Stimulated activated CD4-positive, alpha-beta T cell treated with anti-CD3 and anti-CD28 coated beads, Interleukin-4, amount 100 ng/mL, for 48 hours (primary cell): Measurements from ENCODE around the gene NAB1.
"Not testable (repeated sequence)": the region's sequence is repeated elsewhere in the genome, so short reads cannot be mapped to it uniquely, and the experiment has no call there.

Source experiments
- DNase-seq, 2 donors: peaks; one replicate each; pipeline ENCODE4 v3.0.0-alpha.2; 2020; ENCODE audit warnings: low read depth in 2 of 2

Gene NAB1

DNA sequence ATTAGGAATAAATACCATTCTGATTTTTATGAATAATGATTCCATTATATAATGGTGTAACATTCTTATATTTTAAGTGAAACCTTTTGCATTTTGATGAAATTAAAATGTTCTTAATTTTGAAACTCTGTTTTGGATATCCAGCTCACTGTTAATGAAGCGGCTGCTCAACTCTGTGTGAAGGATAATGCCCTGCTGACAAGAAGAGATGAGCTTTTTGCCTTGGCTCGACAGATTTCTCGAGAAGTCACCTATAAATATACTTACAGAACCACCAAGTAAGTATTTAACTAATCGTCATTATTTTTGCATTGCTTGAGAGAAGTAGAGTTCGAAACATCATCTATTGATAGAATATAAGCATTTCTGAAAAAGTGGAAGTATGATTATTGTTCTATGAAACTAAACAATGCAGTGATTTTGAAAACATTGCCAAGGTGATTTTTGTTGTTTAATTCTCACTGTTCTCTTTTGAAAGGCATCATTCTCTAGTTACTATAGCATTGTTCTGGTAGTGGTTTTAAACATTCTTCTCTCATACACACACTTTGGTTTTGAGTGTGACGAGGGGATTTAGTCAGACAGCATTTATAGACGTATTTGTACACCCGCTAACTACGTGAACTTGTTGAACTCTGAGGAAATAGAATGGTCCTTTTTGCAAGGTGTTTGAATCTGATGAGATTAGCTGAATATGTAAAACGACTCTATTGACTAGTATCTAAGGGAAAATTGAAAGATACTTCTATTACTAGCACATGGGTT lies 21.5 kb downstream of the NAB1 start:
- DNase-seq, result no peak

DNA sequence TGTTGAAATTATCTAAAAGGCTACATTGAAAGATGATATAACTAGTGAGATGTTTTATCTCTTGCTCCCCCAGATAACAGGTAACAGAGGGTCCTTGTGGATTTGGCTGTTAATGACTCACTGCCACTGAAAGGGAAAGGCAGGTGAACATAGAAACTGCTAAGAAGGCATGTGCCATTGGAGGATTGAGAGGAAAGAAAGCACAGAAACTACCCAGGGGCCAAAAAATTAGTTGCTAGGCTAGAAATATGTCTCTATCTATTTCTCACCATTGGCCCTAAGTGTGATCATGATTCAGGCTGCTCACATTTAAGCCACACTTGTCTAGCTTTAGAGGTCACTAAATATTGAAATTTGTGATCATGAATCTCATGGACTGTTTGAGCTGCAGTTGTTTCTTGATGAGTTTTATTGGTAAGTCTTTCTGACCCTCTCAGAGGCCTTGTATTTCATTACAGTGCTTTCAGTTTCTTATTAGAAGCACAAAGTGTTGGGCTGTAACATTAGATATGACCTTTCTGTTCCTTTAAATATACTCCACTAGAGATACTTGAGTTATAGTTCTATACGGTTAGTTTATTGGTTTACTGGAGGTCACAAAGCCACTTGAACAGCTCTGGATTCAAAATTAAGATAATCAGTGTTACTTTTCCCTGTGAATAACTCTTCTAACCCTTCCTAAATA lies 26.2 kb downstream of the NAB1 start:
- no peak for DNase-seq

- DNase-seq, result no peak
Measured at GRCh38 chr2:190677255-190677654, 28.4 kb downstream of the NAB1 start.

DNA sequence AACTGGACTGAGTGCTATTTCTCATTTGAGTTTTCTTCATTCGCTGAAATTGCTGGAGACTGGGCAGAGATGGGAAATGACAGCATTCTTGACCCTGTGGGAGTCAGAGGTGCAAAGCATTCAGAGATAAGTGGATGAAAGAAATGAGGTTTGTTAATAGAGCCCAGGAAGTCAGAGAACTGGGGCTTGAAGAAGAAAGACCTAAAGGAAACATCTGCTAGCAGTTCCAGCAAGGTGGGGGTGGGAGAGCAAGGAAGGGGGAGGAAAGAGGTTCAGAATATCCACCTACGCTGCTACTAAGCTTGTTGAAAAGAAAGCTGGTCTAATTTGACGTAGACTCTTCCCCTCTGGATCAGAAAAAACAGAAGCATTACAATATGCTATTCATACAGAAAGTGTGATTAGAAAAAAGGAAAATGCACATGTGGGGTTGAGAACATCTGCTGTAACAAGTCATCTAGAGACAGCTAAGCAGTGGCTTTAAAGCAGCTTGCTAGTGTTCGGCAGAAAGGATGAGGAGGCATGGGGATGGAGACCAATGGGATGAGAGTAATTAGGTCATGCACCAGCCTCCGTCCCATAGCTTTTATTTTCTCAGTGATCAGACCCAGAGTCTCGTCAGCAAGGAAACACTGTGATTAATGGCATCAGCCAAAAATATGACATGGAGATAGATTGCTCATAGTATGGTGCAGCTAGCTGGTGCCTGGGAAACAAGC lies 29.7 kb downstream of the NAB1 start:
- peak in 1 of 2 donors; percentile 57 for DNase-seq

DNA sequence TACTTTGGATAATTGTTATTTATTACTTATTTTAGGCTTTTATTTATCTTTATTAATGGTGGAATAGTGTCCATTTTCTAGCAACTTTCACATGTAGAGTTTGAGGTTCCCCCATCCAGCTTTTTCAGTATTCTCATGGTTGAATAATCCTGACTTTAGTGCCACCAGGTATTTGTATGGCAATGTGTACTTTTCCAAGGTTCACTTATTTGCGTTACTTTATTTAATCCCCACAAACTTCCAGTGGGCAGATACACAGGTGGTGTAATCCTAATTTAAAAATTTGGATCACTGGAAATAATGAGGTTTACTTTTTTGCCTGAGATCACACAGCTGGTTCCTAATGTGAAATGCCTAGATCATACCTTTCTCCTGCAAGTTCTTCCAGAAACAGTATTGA lies 30.5 kb downstream of the NAB1 start:
- no peak for DNase-seq

DNA sequence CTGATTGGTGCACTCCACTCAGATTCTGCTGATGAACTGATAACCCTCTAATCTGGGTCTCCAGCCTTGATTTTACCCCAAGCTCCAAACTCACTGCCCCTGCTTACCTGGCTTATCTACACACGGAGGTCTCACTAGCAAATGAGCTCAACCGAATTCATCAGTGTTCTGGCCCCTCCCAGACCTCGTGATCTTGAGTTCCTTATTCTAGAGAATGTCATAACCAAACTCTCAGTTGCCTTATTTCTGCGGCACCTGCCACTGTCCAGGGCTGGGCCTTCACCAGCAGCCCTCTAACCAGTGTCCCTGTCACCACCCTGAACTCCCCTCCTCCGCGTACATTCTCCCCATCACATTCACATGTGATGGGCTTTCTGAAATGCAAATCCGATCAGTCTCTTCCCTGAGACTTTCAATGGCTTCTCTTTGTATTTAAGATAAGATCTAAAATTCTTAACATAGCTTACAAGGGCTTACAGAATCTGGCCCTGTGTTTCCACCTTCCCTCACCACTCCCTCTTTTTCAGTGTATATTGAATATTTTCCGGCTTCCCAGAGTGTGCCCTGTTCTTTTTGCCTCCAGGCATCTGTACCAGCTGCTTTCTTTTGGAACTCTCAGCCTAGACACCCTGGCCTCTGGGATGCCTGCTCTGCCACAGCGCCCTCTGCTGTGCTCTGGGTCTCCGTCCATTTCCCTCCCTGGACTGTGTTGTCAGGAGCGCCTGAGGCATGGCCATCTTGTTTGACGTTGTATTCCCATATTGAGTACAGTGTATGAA lies 31.1 kb downstream of the NAB1 start:
- peak in 1 of 2 donors; percentile 32 for DNase-seq

GRCh38 chr2:190682168-190682567 lies 33.3 kb downstream of the NAB1 start:
- no peak for DNase-seq

GRCh38 chr2:190683802-190684201 lies 34.9 kb downstream of the NAB1 start:
- DNase-seq, result no peak

- DNase-seq, result no peak
Measured at GRCh38 chr2:190684931-190685330, 36.0 kb downstream of the NAB1 start.

GRCh38 chr2:190685333-190685732 lies 36.5 kb downstream of the NAB1 start:
- no peak for DNase-seq

GRCh38 chr2:190693533-190694232 lies 44.8 kb downstream of the NAB1 start:
- no peak for DNase-seq

DNA sequence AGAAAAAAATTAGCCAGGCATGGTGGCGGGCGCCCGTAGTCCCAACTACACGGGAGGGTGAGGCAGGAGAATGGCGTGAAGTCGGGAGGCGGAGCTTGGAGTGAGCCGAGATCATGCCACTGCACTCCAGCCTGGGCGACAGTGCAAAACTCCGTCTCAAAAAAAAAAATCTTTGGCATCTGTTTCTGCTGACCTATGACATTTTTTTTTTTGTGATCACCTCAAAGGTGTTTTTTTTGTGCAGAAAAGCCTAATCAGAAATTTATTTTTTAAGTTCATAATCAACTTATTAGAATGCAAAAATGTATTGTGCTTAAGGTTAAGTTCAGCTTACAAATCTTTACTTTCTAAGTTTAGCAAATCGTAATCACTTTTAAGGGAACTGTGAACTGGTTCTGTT lies 45.6 kb downstream of the NAB1 start:
- no peak for DNase-seq

GRCh38 chr2:190695739-190696138 lies 46.9 kb downstream of the NAB1 start:
- DNase-seq, result no peak

DNA sequence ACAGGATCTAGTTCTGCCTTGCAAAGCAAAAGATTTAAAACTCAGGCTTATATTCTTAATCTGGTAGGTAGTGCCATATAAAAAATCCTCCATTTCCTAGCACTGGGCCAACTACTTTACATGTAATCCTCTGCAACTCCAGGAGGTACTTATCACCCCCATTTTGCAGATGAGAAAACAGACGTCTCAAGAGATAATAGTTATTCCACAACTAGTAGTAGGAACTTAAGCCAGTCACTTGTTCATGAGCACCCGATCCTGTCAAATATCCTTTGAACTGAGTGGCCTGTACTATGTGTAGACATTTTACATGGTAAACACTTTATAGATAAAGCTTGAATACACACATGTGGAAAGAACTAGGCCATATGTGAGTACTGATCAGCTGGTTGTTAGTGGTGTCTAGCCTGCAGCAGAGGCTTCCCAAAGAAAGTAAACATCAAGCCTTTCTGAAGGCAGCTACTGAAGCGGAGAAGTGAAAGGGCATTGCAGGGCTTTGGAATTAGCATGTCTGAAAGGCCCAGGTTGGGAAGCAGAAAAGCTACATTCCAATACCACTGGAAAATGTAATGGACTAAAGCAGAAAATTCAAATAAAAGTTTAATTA lies 48.0 kb downstream of the NAB1 start:
- no peak for DNase-seq

DNA sequence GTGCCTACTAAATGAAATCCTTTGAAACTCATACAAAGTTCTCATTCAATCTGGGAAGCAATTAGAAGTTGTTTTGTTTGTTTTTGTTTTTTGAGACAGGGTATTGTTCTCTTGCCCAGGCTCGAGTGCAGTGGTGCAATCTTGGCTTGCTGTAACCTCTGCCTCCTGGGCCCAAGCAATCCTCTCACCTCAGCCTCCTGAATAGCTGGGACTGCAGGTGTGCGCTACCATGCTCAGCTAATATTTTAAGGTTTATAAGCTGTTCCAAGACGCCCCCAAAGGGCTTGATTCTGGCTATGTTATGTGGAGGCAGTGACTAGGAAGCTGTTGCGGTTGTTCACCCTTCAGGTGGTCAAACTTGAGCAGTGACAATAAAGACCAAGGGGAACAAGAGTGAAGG lies 48.5 kb downstream of the NAB1 start:
- DNase-seq, result no peak

- DNase-seq, result no peak
Measured at GRCh38 chr2:190698895-190699294, 50.0 kb downstream of the NAB1 start.

GRCh38 chr2:190701586-190701985 lies 52.7 kb downstream of the NAB1 start:
- DNase-seq, result no peak

- DNase-seq, result no peak
Measured at GRCh38 chr2:190705280-190705679, 56.4 kb downstream of the NAB1 start.

DNA sequence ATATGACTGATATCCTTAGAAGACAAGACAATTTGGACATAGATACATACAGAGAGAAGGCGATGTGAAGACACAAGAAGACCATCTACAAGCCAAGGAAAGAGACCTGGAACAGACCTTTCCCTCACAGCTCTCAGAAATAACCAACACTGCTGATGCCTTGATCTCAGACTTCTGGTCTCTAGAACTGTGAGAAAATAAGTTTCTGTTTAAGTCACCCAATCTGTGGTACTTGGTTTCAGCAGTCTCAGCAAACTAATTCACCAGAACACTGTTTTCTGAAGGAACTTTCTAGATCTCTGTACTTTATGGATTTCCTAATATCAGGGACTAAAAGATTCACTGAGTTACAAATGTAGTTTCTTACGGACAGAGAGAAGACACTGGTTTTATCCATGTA lies 58.8 kb downstream of the NAB1 start:
- no peak for DNase-seq

GRCh38 chr2:190708650-190709049 lies 59.8 kb downstream of the NAB1 start:
- not testable (repeated sequence) for DNase-seq

DNA sequence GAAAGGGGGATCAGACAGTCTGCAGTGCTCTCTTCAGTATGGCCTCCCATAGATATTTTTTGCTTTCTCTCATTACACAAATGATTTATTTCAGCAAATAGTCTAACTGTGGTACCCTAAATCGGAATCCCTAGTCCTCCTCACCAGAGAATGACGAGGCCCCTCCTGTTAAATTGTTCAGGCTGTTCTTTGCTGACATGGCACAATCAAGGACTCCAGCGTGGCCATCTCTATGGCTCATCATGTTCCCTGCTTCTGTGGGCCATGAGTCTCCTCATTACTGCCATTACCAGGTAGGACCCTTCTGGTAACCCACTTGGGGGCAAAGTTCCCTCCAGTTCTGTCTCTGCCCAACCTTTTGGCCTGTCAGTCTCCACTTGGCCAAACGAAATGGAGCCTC lies 62.2 kb downstream of the NAB1 start:
- no peak for DNase-seq
